MG63 (cell line): Measurements from ENCODE around the gene GNAI3. TPM values are rescaled to one million over a fixed set of nuclear protein-coding genes. Genes with fewer than 3 reads are reported as not detected.

Source experiments
- DNase-seq: peaks from one replicate; pipeline ENCODE4 v3.0.0-alpha.2; 2020
- H3K27me3 ChIP-seq: fragments of 250-450 bp; sonication (Bioruptor Pico); 2 replicates; pipeline ENCODE4 v1.5.1; 2020; ENCODE audit warnings: mild to moderate bottlenecking, moderate library complexity
- H3K36me3 ChIP-seq: fragments of 250-450 bp; sonication (Bioruptor Pico); 2 replicates; pipeline ENCODE4 v1.5.1; 2020; ENCODE audit warnings: mild to moderate bottlenecking, moderate library complexity
- H3K4me3 ChIP-seq: fragments of 250-450 bp; sonication (Bioruptor Pico); 2 replicates; pipeline ENCODE4 v1.5.1; 2020; ENCODE audit warnings: mild to moderate bottlenecking, moderate library complexity
- H3K9me3 ChIP-seq: fragments of 250-450 bp; sonication (Bioruptor Pico); 2 replicates; pipeline ENCODE4 v1.5.1; 2020; ENCODE audit warnings: mild to moderate bottlenecking, moderate library complexity
- total RNA-seq: library from RNA; depleted of rRNA; stranded (reverse); fragments of >200 nt; shearing (Covaris generic); gene quantifications from 2 replicates; pipeline ENCODE4 v1.2.3, GENCODE V29; 2014; ENCODE audit warnings: low replicate concordance

GNAI3 gene
- total RNA-seq, 1 experiment from 2014 or later, result 17.0 TPM

- Histone ChIP-seq H3K36me3 (peaks cover 27% of the 10 kb centered on the region), H3K4me3 (no peak overlapping the region), H3K9me3 (no peaks in the 10 kb centered on the region), H3K27me3 (no peaks in the 10 kb centered on the region)
- no peak for DNase-seq
Measured at GRCh38 chr1:109634771-109635750, 86.6 kb downstream of the GNAI3 start.

- Histone ChIP-seq H3K9me3 (no peaks in the 10 kb centered on the region), H3K4me3 (no peak overlapping the region), H3K36me3 (peaks cover 21% of the 10 kb centered on the region), H3K27me3 (no peaks in the 10 kb centered on the region)
- no peak for DNase-seq
Measured at GRCh38 chr1:109635862-109636200, 87.4 kb downstream of the GNAI3 start.

GRCh38 chr1:109636201-109636952 lies 88.0 kb downstream of the GNAI3 start:
- DNase-seq, result peak; percentile 51
- Histone ChIP-seq H3K27me3 (no peaks in the 10 kb centered on the region), H3K9me3 (no peaks in the 10 kb centered on the region), H3K36me3 (peaks cover 16% of the 10 kb centered on the region), H3K4me3 (no peak overlapping the region)

- Histone ChIP-seq H3K27me3 (no peaks in the 10 kb centered on the region), H3K36me3 (peaks cover 5% of the 10 kb centered on the region), H3K9me3 (no peaks in the 10 kb centered on the region), H3K4me3 (no peak overlapping the region)
- no peak for DNase-seq
Measured at GRCh38 chr1:109637446-109637845, 89.0 kb downstream of the GNAI3 start.

- Histone ChIP-seq H3K27me3 (no peaks in the 10 kb centered on the region), H3K4me3 (no peak overlapping the region), H3K9me3 (no peaks in the 10 kb centered on the region), H3K36me3 (no peaks in the 10 kb centered on the region; the same call in 1 of the 2 replicates)
- DNase-seq, result no peak
Measured at GRCh38 chr1:109639063-109639840, 90.8 kb downstream of the GNAI3 start.

GRCh38 chr1:109639841-109640184 lies 91.4 kb downstream of the GNAI3 start:
- Histone ChIP-seq H3K4me3 (no peak overlapping the region), H3K9me3 (no peaks in the 10 kb centered on the region), H3K27me3 (no peaks in the 10 kb centered on the region), H3K36me3 (no peaks in the 10 kb centered on the region)
- no peak for DNase-seq

GRCh38 chr1:109640285-109640865 lies 92.0 kb downstream of the GNAI3 start:
- no peaks in the 10 kb centered on the region for H3K27me3 ChIP-seq
- H3K4me3 ChIP-seq, result no peak overlapping the region
- DNase-seq, result peak; percentile 82
- H3K36me3 ChIP-seq, result no peaks in the 10 kb centered on the region
- no peaks in the 10 kb centered on the region for H3K9me3 ChIP-seq

- DNase-seq, result no peak
- Histone ChIP-seq H3K36me3 (no peaks in the 10 kb centered on the region), H3K9me3 (no peaks in the 10 kb centered on the region), H3K27me3 (no peaks in the 10 kb centered on the region), H3K4me3 (no peak overlapping the region)
Measured at GRCh38 chr1:109641078-109641740, 92.8 kb downstream of the GNAI3 start.

- Histone ChIP-seq H3K4me3 (no peak overlapping the region), H3K36me3 (no peaks in the 10 kb centered on the region), H3K9me3 (no peaks in the 10 kb centered on the region), H3K27me3 (no peaks in the 10 kb centered on the region)
- DNase-seq, result no peak
Measured at GRCh38 chr1:109641861-109642260, 93.4 kb downstream of the GNAI3 start.

GRCh38 chr1:109642626-109643025 lies 94.2 kb downstream of the GNAI3 start:
- H3K27me3 ChIP-seq, result no peaks in the 10 kb centered on the region
- H3K4me3 ChIP-seq, result no peak overlapping the region
- no peaks in the 10 kb centered on the region for H3K36me3 ChIP-seq
- H3K9me3 ChIP-seq, result no peaks in the 10 kb centered on the region
- DNase-seq, result no peak

- Histone ChIP-seq H3K4me3 (no peak overlapping the region), H3K36me3 (no peaks in the 10 kb centered on the region), H3K27me3 (no peaks in the 10 kb centered on the region), H3K9me3 (no peaks in the 10 kb centered on the region)
- peak; percentile 90 for DNase-seq
Measured at GRCh38 chr1:109643385-109644230, 95.2 kb downstream of the GNAI3 start.

GRCh38 chr1:109644670-109645069 lies 96.3 kb downstream of the GNAI3 start:
- Histone ChIP-seq H3K9me3 (no peaks in the 10 kb centered on the region), H3K36me3 (no peaks in the 10 kb centered on the region), H3K4me3 (no peak overlapping the region), H3K27me3 (no peaks in the 10 kb centered on the region)
- DNase-seq, result no peak

GRCh38 chr1:109649491-109649914 lies 101.1 kb downstream of the GNAI3 start:
- Histone ChIP-seq H3K9me3 (no peaks in the 10 kb centered on the region), H3K4me3 (no peak overlapping the region), H3K27me3 (no peaks in the 10 kb centered on the region), H3K36me3 (no peaks in the 10 kb centered on the region)
- no peak for DNase-seq

GRCh38 chr1:109650609-109651008 lies 102.2 kb downstream of the GNAI3 start:
- no peak overlapping the region for H3K4me3 ChIP-seq
- H3K9me3 ChIP-seq, result no peaks in the 10 kb centered on the region
- no peak for DNase-seq

GRCh38 chr1:109652402-109652801 lies 104.0 kb downstream of the GNAI3 start:
- Histone ChIP-seq H3K27me3 (no peaks in the 10 kb centered on the region), H3K36me3 (no peaks in the 10 kb centered on the region), H3K4me3 (no peak overlapping the region), H3K9me3 (no peaks in the 10 kb centered on the region)
- DNase-seq, result no peak

More at GRCh38 chr1:109650609-109651008, 102.2 kb downstream of the GNAI3 start:
- Histone ChIP-seq H3K36me3 (no peaks in the 10 kb centered on the region), H3K27me3 (no peaks in the 10 kb centered on the region)
